Astrocyte of the spinal cord (primary cell): ENCODE measurements around the gene CEP72.

Experiments used
- DNase-seq: peaks from one replicate; pipeline ENCODE4 v3.0.0; 2011; ENCODE audit warnings: low read depth, low spot score
- H3K4me3 ChIP-seq: 2 replicates; pipeline ENCODE4 v1.5.1; 2011; ENCODE audit warnings: low read depth, mild to moderate bottlenecking, low read length, moderate library complexity
- CTCF ChIP-seq: IDR thresholded peaks from 2 replicates; pipeline ENCODE4 v1.5.1; 2012; ENCODE audit warnings: low read depth, mild to moderate bottlenecking, low read length, inconsistent platforms
- in situ Hi-C: cut with HindIII; loops from 2 replicates; pipeline ENCODE4 v1.10.0; 2017; ENCODE audit warnings: low sequenced_read_pairs

The CEP72 gene

GRCh38 chr5:659496-660263 is 47.5 kb downstream of the CEP72 start:
- DNase-seq = no peak
- no peak overlapping the region for H3K4me3 ChIP-seq
- TF ChIP-seq CTCF = no peak
- in situ Hi-C loops = no loop called here

- no peak overlapping the region for H3K4me3 ChIP-seq
- in situ Hi-C loops = no loop called here
- no peak for TF ChIP-seq CTCF
- DNase-seq = no peak
Observed at GRCh38 chr5:660491-661030, 48.4 kb downstream of the CEP72 start.

DNA sequence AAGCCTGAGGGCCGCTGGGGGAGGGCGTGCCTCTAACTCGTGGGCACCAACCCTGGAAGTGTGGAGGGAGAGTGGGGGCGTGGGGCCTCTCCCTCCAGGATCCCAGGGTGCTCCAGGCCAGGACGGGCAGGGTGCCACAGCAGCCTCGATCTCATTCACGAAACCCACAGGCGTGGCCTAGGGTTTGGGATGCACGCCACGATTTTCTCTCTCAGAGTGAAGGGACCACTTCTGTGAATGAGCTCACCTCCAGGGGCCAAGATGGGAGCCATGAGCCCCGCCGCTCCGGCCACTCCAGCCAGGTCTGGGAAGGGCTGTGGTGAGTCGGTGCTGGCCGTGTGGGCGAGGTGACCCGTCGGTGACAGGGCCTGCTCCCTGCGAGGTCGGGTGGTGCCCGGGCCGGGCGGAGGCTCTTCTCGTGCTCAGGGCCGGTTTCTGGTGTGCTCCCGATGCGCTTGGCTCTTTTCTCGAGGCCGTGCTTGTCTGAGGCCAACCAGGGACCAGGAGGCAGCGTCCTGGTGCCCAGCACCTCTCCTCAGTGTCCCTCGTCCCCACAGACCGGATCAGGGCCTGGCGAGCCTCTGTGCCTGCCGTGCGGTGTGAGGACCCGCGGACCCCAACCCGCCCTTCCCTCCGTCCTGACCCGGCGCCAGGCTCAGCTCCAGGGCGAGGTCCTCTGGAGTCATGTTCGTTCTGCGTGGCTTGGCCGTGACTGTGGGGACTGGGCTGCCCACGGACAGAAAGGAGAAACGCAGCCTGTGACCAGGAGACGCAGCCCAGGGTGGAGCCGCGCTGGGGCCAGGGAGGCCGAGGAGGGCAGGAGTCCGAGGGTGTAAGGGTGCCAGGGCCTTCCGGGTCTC is 50.0 kb downstream of the CEP72 start:
- no peak overlapping the region for H3K4me3 ChIP-seq
- no peak for TF ChIP-seq CTCF
- no peak for DNase-seq
- in situ Hi-C loops = no loop called here

DNA sequence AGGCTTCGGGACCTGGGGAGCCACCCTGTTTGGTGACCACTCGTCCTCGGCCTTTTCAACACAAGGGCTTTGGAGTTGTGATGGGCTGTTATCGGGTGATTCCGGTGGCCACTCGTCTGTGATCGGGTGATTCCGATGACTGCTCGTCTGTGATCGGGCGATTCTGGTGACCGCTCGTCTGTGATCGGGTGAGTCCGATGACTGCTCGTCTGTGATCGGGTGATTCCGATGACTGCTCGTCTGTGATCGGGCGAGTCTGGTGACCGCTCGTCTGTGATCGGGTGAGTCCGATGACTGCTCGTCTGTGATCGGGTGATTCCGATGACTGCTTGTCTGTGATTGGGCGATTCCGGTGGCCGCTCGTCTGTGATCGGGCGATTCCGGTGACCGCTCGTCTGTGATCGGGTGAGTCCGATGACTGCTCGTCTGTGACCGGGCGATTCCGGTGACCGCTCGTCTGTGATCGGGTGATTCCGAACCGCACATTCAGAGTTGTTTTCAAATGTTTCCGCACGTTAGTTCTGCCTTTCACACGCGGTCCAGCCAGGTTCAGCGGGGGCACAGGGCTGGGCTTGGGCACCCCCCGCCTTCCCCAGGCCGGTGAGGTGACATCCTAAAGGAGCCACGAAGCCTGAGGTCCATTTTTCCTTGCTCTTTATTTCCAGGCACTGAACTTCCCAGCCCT is 50.8 kb downstream of the CEP72 start:
- no peak for DNase-seq
- in situ Hi-C loops = no loop called here
- no peak for TF ChIP-seq CTCF
- H3K4me3 ChIP-seq = no peak overlapping the region

DNA sequence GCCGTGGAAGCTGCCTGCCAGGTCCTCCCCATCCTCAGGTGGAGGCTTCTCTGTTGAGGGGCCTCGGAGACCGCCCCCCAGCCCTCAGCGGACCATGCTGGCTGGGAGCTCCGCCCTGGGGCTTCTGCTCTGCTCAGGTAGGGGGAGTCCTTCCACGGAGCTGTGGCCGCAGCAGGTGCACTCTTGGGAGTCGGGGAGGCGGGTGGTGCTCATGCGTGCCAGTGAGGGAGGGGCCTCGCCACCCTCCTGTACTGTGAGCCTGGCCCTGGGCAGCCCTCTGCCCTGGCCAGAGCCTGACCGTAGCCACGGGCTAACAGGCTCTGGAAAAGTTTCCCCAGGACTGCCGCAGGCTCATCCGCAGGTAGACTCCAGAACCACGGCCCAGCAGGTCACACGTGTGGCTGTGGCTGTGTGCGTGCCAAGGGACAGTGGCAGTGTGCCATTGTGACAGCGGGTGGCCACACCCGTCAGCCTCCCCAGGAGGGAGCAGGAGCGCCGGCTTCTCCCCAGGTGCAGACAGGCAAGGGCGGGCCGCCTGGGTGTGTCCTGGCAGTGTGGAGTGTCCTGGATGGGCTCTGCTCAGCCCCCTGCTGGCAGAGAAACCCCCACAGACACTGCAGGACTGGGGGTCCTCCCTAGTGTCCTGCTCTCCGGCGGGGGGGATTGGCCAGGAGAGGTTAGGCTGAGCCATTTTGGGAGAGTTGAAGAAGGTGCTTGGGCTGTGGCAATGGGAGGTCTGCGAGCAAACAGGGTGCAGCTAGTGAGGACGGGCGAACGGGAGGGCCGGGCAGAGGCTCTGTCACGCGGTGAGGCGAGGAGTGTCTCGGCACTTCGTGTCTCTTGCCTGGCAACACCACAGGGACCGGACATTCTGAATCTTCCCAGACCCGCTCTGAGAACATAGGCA is 51.5 kb downstream of the CEP72 start:
- DNase-seq = no peak
- no peak for TF ChIP-seq CTCF
- H3K4me3 ChIP-seq = no peak overlapping the region
- in situ Hi-C loops = no loop called here
